Stomach (tissue), 4 donors: Measurements from ENCODE around the gene ARHGAP12.

Experiments used
- POLR2AphosphoS5 ChIP-seq, 3 donors: sonication (generic); formaldehyde crosslinking; IDR thresholded peaks; one replicate each; pipeline ENCODE4 v1.6.1; 2016; ENCODE audit warnings: antibody characterized with exemption in 3 of 3
- TF ChIP-seq, protein P1 (sequence below), 7 experiments: fragments of 450-650 bp in 4 of 7; fragments of 200-600 bp in 3 of 7; sonication (generic) in 3 of 7; IDR thresholded peaks; one replicate each; pipeline ENCODE4 v1.5.1; 2016 to 2019; ENCODE audit warnings: antibody characterized with exemption in 7 of 7, control low read depth in 2 of 7, mild to moderate bottlenecking in 1 of 7

GRCh38 chr10:31808258-31809218 lies 120.1 kb downstream of the ARHGAP12 start:
- TF ChIP-seq POLR2AphosphoS5 (IDR thresholded peaks at IDR 0.05) = peak in 1 of 3 donors; percentile 59
- TF ChIP-seq, protein P1, sequence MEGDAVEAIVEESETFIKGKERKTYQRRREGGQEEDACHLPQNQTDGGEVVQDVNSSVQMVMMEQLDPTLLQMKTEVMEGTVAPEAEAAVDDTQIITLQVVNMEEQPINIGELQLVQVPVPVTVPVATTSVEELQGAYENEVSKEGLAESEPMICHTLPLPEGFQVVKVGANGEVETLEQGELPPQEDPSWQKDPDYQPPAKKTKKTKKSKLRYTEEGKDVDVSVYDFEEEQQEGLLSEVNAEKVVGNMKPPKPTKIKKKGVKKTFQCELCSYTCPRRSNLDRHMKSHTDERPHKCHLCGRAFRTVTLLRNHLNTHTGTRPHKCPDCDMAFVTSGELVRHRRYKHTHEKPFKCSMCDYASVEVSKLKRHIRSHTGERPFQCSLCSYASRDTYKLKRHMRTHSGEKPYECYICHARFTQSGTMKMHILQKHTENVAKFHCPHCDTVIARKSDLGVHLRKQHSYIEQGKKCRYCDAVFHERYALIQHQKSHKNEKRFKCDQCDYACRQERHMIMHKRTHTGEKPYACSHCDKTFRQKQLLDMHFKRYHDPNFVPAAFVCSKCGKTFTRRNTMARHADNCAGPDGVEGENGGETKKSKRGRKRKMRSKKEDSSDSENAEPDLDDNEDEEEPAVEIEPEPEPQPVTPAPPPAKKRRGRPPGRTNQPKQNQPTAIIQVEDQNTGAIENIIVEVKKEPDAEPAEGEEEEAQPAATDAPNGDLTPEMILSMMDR (IDR thresholded peaks at IDR 0.05) = peak in 4 of 7 experiments; percentile 12 to 57 (median 48)
